Spinal cord (tissue), 10 donors: ENCODE measurements around the gene IGSF9B. TPM values are rescaled to one million over a fixed set of nuclear protein-coding genes. Genes with fewer than 3 reads are reported as not detected.

Experiments
- DNase-seq, 6 donors: peaks; one replicate each; pipeline versions ENCODE4 v3.0.0 to v3.0.0-alpha.2; 2013 to 2015; ENCODE audit warnings: low spot score in 6 of 6, low read depth in 4 of 6
- H3K27ac ChIP-seq: one replicate; pipeline ENCODE4 v1.5.1; 2013; ENCODE audit warnings: low read depth, low read length, control low read depth
- H3K27me3 ChIP-seq: one replicate; pipeline ENCODE4 v1.6.1; 2013; ENCODE audit warnings: low read length; ENCODE audit not compliant: control insufficient read depth, insufficient read depth
- H3K36me3 ChIP-seq: one replicate; pipeline ENCODE4 v1.6.1; 2013; ENCODE audit warnings: low read length; ENCODE audit not compliant: control insufficient read depth, insufficient read depth
- H3K4me1 ChIP-seq: one replicate; pipeline ENCODE4 v1.6.1; 2013; ENCODE audit warnings: low read length; ENCODE audit not compliant: control insufficient read depth, insufficient read depth
- H3K4me3 ChIP-seq: one replicate; pipeline ENCODE4 v1.5.1; 2013; ENCODE audit warnings: low read depth, low read length, control low read depth
- H3K9me3 ChIP-seq: one replicate; pipeline ENCODE4 v1.6.1; 2013; ENCODE audit warnings: low read length; ENCODE audit not compliant: control insufficient read depth, insufficient read depth
- WGBS: methylation state at CpG from one replicate; pipeline ENCODE4 v1.1.5; 2013; ENCODE audit warnings: missing lambda C conversion rate; ENCODE audit not compliant: insufficient coverage; 5-methylcytosine and 5-hydroxymethylcytosine counted together
- polyA plus RNA-seq, 2 donors: library from polyadenylated mRNA; unstranded; fragments of 120-200 nt; gene quantifications; one replicate each; pipeline ENCODE4 v1.2.1, GENCODE V29; 2013; ENCODE audit not compliant: insufficient read length in 2 of 2
- total RNA-seq, 2 donors: library from RNA; depleted of rRNA in 1 of 2; stranded (reverse); fragments of 120-200 nt in 1 of 2; fragments of >200 nt in 1 of 2; gene quantifications; one replicate each; pipeline versions ENCODE4 v1.2.3 to v1.2.4, GENCODE V29; 2013 to 2014
- donor health status: healthy.

Gene IGSF9B
- total and polyA plus RNA-seq, 4 donors = 22.5 to 64.9 (median 40.7) TPM

- peaks cover 13% of the 10 kb centered on the region for H3K36me3 ChIP-seq
- no peaks in the 10 kb centered on the region for H3K9me3 ChIP-seq
- WGBS = 60% methylated on average over 8 of the region's 14 CpGs
These were observed 63.4 kb downstream of the IGSF9B start for GRCh38 chr11:133893381-133893780.

DNA sequence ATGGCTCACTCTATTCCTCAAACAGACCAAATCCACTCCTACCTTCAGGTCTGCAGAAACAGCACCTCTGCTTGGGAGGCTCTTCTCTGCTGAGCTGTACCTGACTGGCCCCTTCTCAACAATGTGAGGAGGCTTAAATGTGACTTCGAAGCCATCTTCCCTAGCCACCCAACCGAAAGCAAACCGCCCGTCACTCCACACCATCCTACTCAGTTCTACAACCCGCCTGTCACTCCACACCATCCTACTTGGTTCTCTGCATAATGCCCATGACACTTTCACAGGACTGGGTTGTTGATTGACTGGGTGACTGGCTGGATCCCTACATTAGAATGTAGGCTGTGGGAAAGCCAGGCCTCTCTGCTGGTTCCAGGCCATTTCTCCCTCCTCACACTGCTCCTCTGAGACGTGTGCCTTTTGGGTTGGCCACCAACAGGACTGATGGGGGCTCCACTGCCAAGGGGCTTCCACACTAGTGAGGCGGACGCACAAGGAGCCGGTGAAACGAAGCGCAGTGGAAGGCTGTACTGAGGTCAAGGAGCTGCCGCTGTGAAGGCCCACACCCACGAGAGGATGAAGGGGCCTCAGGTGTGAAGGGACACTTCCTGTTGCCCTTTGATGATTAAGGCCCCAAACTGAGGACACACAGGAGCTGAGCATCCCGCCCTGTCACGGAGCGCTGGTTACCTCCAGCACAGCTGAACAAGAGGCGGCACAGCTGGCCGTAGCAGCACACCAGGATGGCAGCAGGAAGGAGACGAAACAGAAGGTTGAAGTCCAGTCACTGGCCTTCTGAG, 64.0 kb downstream of the IGSF9B start:
- no peaks in the 10 kb centered on the region for H3K9me3 ChIP-seq
- no peak overlapping the region for H3K27ac ChIP-seq
- no peaks in the 10 kb centered on the region for H3K27me3 ChIP-seq
- no peak for DNase-seq
- H3K36me3 ChIP-seq = peaks cover 10% of the 10 kb centered on the region
- peaks cover 11% of the 10 kb centered on the region for H3K4me1 ChIP-seq
- H3K4me3 ChIP-seq = no peak overlapping the region
- 95% methylated on average over 13 of the region's 19 CpGs for WGBS

More at GRCh38 chr11:133893381-133893780, 63.4 kb downstream of the IGSF9B start:
- DNase-seq = no peak
- Histone ChIP-seq H3K4me1 (peaks cover 11% of the 10 kb centered on the region), H3K4me3 (no peak overlapping the region), H3K27ac (no peak overlapping the region), H3K27me3 (no peaks in the 10 kb centered on the region)

DNA sequence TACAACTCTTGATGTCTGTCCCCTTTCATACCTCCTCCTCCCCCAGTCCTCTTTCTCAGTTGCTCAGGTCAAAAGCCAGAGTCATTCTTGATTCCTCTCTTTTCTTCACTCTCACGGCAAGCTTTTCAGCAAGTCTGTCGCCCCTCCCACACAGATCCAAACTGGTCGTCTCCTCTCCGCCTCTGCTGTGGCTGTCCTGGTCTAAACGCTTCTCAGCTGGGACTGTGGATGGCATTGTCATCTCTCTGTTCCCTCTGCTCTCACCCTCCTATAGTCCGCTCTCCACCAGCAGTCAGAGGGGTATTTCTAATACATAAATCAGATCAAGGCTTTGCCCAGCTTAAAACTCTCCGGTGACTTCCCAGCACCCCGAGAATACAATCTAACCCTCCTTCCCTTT, 64.6 kb downstream of the IGSF9B start:
- peaks cover 11% of the 10 kb centered on the region for H3K4me1 ChIP-seq

GRCh38 chr11:133889893-133890292, 66.9 kb downstream of the IGSF9B start:
- no peak for DNase-seq
- Histone ChIP-seq H3K27me3 (no peaks in the 10 kb centered on the region), H3K4me1 (peaks cover under 1% of the 10 kb centered on the region), H3K27ac (no peak overlapping the region), H3K4me3 (no peak overlapping the region), H3K36me3 (no peaks in the 10 kb centered on the region), H3K9me3 (no peaks in the 10 kb centered on the region)
- WGBS = 100% methylated on average over 2 of the region's 3 CpGs

More for the DNA sequence above, 64.6 kb downstream of the IGSF9B start:
- Histone ChIP-seq H3K27me3 (no peaks in the 10 kb centered on the region), H3K36me3 (peaks cover 7% of the 10 kb centered on the region), H3K9me3 (no peaks in the 10 kb centered on the region), H3K27ac (no peak overlapping the region), H3K4me3 (no peak overlapping the region)
- no peak for DNase-seq
- WGBS = 61% methylated on average over 8 of the region's 8 CpGs

- Histone ChIP-seq H3K4me3 (no peak overlapping the region), H3K9me3 (peaks cover 4% of the 10 kb centered on the region), H3K4me1 (no peaks in the 10 kb centered on the region), H3K27me3 (no peaks in the 10 kb centered on the region), H3K36me3 (no peaks in the 10 kb centered on the region), H3K27ac (no peak overlapping the region)
- WGBS = 78% methylated on average over 5 of the region's 5 CpGs
- no peak for DNase-seq
These were observed 67.6 kb downstream of the IGSF9B start for GRCh38 chr11:133889188-133889587.

- 94% methylated on average over 3 of the region's 5 CpGs for WGBS
- Histone ChIP-seq H3K27ac (no peak overlapping the region), H3K9me3 (peaks cover 4% of the 10 kb centered on the region), H3K27me3 (no peaks in the 10 kb centered on the region), H3K4me3 (no peak overlapping the region), H3K36me3 (no peaks in the 10 kb centered on the region), H3K4me1 (no peaks in the 10 kb centered on the region)
- DNase-seq = no peak
These were observed 69.0 kb downstream of the IGSF9B start for GRCh38 chr11:133887692-133888332.

DNA sequence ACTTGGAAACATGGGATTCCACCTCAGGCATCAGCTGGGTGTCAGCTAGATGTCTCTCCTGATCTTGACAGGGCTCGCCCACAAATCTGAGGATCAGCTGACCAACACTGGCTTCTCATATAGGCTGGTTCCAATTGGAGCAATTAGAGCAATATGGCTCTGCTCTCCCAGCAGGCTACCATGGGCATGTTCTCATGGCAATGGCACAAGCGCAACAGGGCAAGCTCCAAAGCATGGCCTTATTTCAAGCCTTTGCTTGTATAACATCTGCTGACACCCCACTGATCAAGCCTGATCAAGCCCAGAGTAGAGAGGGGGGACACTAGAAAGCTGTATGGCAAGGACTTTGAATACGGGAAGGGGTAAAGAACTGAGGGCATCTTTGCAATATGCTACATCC, 70.7 kb downstream of the IGSF9B start:
- H3K4me1 ChIP-seq = no peaks in the 10 kb centered on the region
- 100% methylated on average over 3 of the region's 3 CpGs for WGBS

DNA sequence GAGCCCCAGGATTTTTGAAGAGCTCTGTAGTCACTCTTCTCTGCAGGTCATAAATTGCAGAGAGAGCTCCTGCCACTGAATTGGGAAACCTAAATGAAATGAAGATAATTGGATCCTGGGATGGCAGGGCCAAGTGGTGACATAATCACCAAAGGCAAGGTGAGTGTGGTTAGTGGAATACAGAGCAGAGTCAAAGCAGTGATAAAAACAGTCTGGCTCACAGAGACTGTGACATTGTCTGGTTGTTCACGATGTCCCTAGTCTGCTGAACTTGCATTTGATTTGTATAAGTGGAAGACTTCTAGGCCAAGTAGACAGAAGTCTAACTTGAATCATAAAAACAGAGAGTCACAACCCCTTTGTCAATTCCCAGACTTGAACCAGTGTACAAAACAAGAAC, 84.6 kb downstream of the IGSF9B start:
- Histone ChIP-seq H3K27ac (no peak overlapping the region), H3K4me3 (no peak overlapping the region), H3K36me3 (no peaks in the 10 kb centered on the region), H3K27me3 (no peaks in the 10 kb centered on the region), H3K4me1 (no peaks in the 10 kb centered on the region), H3K9me3 (no peaks in the 10 kb centered on the region)
- 80% methylated on average over 1 of the region's 1 CpG for WGBS
- DNase-seq = no peak

More for the DNA sequence above, 70.7 kb downstream of the IGSF9B start:
- Histone ChIP-seq H3K36me3 (no peaks in the 10 kb centered on the region), H3K4me3 (no peak overlapping the region), H3K27me3 (no peaks in the 10 kb centered on the region), H3K27ac (no peak overlapping the region), H3K9me3 (peaks cover 4% of the 10 kb centered on the region)
- no peak for DNase-seq

DNA sequence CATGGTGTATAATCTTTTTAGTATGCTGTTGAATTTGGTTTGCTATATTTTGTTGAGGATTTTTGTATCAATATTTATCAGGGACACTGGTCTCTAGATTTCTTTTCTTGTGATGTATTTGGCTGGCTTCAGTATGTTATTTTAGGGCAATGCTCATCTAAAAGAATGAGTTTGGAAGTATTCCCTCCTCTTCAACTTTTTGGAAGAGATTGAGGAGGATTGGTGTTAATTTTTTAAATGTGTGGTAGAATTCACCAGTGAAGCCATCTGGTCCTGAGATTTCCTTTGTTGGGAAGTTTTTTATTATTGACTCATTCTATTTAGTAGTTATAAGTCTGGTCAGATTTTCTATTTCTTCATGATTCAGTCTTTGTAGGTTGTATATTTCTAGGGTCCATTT, 89.3 kb downstream of the IGSF9B start:
- peak in 1 of 6 donors; percentile 18 for DNase-seq
- H3K9me3 ChIP-seq = no peaks in the 10 kb centered on the region
- H3K27ac ChIP-seq = no peak overlapping the region
- no peaks in the 10 kb centered on the region for H3K4me1 ChIP-seq
- no peak overlapping the region for H3K4me3 ChIP-seq
- no peaks in the 10 kb centered on the region for H3K36me3 ChIP-seq
- H3K27me3 ChIP-seq = no peaks in the 10 kb centered on the region

DNA sequence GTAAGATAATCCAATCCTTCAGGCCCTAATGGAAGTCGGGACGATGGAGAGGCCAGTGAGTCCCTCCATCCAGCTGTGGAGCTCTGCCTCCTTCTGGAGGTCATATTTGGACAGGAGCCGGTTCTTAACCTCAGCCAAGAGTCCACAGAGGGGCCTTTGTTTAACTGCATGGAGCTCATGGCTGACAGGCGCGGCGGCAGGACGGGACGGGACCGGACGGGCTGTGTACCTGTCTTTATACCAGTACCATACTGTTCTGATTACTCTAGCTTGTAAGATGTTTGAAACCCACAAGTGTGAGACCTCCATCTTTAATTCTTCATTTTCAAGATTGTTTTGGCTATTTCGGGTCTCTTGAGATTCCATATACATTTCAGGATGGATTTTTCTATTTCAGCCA, 91.3 kb downstream of the IGSF9B start:
- no peaks in the 10 kb centered on the region for H3K36me3 ChIP-seq
- no peaks in the 10 kb centered on the region for H3K4me1 ChIP-seq
- H3K4me3 ChIP-seq = no peak overlapping the region
- H3K27me3 ChIP-seq = no peaks in the 10 kb centered on the region
- no peaks in the 10 kb centered on the region for H3K9me3 ChIP-seq
- H3K27ac ChIP-seq = no peak overlapping the region
- DNase-seq = no peak
- WGBS = 100% methylated on average over 2 of the region's 11 CpGs
